HG02938 (cell line): ENCODE data around the gene MCOLN1.

Source experiments
- ATAC-seq: cut with Tn5 transposase; IDR thresholded peaks from one replicate; pipeline ENCODE4 v1.9.1; 2021; ENCODE audit warnings: mild to moderate bottlenecking, moderate library complexity; ENCODE audit not compliant: unreplicated experiment

MCOLN1 gene

GRCh38 chr19:7522072-7522922, at the start of gene MCOLN1:
Gene MCOLN1 (plus strand): TSS chr19:7522624. CDS start chr19:7522751, 127 bp downstream.
- ATAC-seq, result peak; percentile 70

- ATAC-seq, result no peak
These were observed 46.8 kb upstream of the MCOLN1 start for GRCh38 chr19:7475665-7476064.

GRCh38 chr19:7476241-7476640, 46.2 kb upstream of the MCOLN1 start:
- no peak for ATAC-seq

- ATAC-seq, result no peak
These were observed 45.5 kb upstream of the MCOLN1 start for GRCh38 chr19:7476777-7477494.

GRCh38 chr19:7477758-7478157, 44.7 kb upstream of the MCOLN1 start:
- ATAC-seq, result no peak

- no peak for ATAC-seq
These were observed 44.1 kb upstream of the MCOLN1 start for GRCh38 chr19:7478173-7478842.

- ATAC-seq, result no peak
These were observed 43.6 kb upstream of the MCOLN1 start for GRCh38 chr19:7478843-7479227.

- ATAC-seq, result no peak
These were observed 42.0 kb upstream of the MCOLN1 start for GRCh38 chr19:7480222-7480969.

- ATAC-seq, result no peak
These were observed 41.5 kb upstream of the MCOLN1 start for GRCh38 chr19:7480970-7481255.

GRCh38 chr19:7482584-7483439, 39.6 kb upstream of the MCOLN1 start:
- ATAC-seq, result no peak

GRCh38 chr19:7483720-7484201, 38.7 kb upstream of the MCOLN1 start:
- ATAC-seq, result no peak

- no peak for ATAC-seq
These were observed 35.5 kb upstream of the MCOLN1 start for GRCh38 chr19:7486923-7487322.

GRCh38 chr19:7488736-7489353, 33.6 kb upstream of the MCOLN1 start, which contains the start of gene PEX11G:
Gene PEX11G (minus strand): TSS chr19:7489035. CDS start chr19:7489010, 25 bp downstream.
- ATAC-seq, result no peak

GRCh38 chr19:7489609-7490044, 32.8 kb upstream of the MCOLN1 start:
- no peak for ATAC-seq

GRCh38 chr19:7492142-7492541, 30.3 kb upstream of the MCOLN1 start:
- no peak for ATAC-seq

- no peak for ATAC-seq
These were observed 29.9 kb upstream of the MCOLN1 start for GRCh38 chr19:7492558-7492957.

GRCh38 chr19:7494416-7495098, 27.9 kb upstream of the MCOLN1 start:
- ATAC-seq, result no peak

GRCh38 chr19:7497292-7497691, 25.1 kb upstream of the MCOLN1 start:
- no peak for ATAC-seq
